Central memory CD4-positive, alpha-beta T cell (primary cell): ENCODE measurements around the gene RRP7A.
"Not testable (repeated sequence)": the region's sequence is repeated elsewhere in the genome, so short reads cannot be mapped to it uniquely, and the experiment has no call there.

ENCODE experiments used
- DNase-seq: peaks from one replicate; pipeline ENCODE4 v3.0.0; 2022

Gene RRP7A

GRCh38 chr22:42493393-42493792 lies 26.2 kb downstream of the RRP7A start:
- DNase-seq, result no peak

DNA sequence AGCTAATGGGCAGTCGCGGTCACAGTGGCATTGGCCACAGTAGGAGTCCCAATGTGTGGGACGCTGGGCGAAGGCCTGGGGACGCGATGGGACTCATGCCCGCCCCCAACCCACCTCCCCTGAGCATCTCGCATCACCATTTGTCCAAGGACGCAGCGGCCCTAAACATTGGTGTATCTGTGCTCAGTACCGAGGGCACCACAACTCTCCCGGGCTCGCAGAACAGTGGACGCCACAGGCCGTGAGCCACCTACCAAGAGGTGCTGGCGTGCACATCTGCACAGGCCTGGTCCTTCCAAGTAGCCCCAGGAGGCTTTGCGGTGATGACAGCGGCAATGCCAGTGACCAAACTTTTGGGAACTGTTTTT lies 27.3 kb downstream of the RRP7A start:
- DNase-seq, result no peak

DNA sequence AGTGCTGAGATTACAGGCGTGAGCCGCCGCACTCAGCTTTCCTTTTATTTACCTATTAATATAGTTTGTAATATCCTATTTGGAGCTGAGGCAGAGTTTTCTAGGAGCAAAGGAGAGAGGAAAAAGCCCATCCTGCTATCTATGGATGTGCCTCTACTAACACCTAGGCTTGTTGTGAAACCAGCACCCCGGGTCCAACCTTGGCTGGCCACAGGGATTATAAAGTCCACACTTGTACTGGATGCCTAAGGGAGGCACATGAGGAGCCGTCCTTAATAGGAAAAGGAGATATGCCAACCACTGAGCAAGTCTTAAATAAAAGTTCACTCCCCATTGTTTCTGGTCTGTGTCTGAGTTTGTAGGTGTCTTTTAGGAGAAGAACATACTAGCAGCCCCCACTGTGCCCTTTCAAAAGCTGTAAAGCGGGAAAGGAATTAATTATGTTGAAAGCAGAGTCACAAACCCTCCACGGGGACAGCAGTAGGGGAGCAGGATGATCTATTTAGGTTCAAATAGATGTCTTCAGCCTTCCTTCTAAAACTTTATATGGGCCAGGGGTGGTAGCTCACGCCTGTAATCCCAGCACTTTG lies 29.3 kb downstream of the RRP7A start:
- no peak for DNase-seq

- no peak for DNase-seq
Measured at GRCh38 chr22:42489000-42489399, 30.6 kb downstream of the RRP7A start.

DNA sequence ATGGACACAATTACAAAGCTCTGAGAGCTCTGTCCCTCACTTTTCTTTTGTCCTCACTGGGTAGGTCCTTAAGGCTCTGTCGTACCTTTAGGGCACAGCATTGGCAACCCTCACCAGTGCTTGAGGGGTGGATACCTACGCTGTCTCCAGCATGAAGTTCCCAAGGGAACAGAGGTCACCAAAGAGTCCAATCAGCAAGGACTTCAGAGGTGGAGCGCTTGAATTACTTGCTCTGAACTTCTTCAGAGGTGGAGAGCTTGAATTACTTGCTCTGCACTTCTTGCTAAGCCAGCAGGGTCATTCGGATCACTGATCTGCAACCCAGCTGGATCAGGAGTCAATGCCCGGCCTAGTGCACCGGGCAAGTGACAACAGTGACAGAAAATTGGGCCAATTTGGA lies 35.1 kb downstream of the RRP7A start:
- no peak for DNase-seq

- DNase-seq, result not testable (repeated sequence)
Measured at GRCh38 chr22:42483610-42484223, 35.9 kb downstream of the RRP7A start.

- no peak for DNase-seq
Measured at GRCh38 chr22:42475122-42475521, 44.5 kb downstream of the RRP7A start.

- peak; percentile 17 for DNase-seq
Measured at GRCh38 chr22:42473484-42474193, 46.0 kb downstream of the RRP7A start.

GRCh38 chr22:42472671-42473070 lies 46.9 kb downstream of the RRP7A start:
- DNase-seq, result no peak

DNA sequence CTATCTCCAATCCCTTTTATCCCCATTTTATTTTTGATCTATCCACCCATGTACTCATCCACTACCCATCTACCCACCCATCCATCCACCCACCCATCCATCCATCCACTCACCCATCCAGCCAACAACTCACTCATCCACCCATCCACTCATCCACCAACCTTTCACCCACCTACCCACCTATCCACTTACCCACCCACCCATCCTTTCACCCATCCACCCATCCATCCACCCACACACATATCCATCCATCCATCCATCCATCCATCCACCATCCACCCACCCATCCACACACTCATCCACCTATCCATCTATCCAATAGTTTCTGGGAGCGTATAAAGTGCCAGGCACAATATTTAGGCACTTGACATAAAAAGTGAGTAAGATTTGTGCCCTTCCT lies 48.2 kb downstream of the RRP7A start:
- DNase-seq, result no peak

- no peak for DNase-seq
Measured at GRCh38 chr22:42470366-42471082, 49.1 kb downstream of the RRP7A start.

DNA sequence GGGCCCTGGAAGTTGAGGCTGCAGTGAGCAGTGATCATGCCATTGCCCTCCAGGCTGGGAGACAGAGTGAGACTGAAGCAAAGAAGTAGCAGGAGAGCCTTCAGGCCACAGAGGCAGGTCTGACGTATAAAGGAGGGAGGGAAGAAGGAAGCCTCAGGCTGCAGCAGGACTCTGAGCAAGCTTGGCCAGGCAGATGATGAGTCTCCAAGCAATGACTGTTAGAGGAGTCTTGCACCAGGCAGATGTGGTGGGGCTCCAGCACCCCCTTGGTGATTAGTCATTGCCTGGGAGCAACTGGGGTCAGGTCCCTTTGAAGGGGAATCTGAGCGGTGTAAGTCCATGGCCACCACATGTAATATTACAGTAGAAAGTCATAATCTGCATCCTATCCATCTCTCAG lies 50.8 kb downstream of the RRP7A start:
- DNase-seq, result no peak

- no peak for DNase-seq
Measured at GRCh38 chr22:42462016-42462415, 57.6 kb downstream of the RRP7A start.

- no peak for DNase-seq
Measured at GRCh38 chr22:42461511-42461910, 58.1 kb downstream of the RRP7A start.
